K562 (cell line): ENCODE results near the gene CRAT. TPM values are rescaled to one million over a fixed set of nuclear protein-coding genes. Genes with fewer than 3 reads are reported as not detected.
A peak's percentile ranks its signal among the peaks of the same experiment; 100 is the strongest.

Experiments
- DDX20 ChIP-seq: fragments of 450-650 bp; IDR thresholded peaks from 2 replicates; pipeline ENCODE4 v1.6.1; 2016; ENCODE audit warnings: missing genetic modification characterization, low read depth, mild to moderate bottlenecking, missing compliant biosample characterization, moderate library complexity
- E2F4 ChIP-seq: sonication (generic); formaldehyde crosslinking; IDR thresholded peaks from 2 replicates; pipeline ENCODE4 v1.8.0; 2022; ENCODE audit warnings: mild to moderate bottlenecking, low read depth, missing genetic modification reagents
- ETV5 ChIP-seq: sonication (generic); formaldehyde crosslinking; IDR thresholded peaks from 2 replicates; pipeline ENCODE4 v1.4.0; 2020; ENCODE audit warnings: low read depth, mild to moderate bottlenecking, missing genetic modification reagents
- FOXJ3 ChIP-seq: sonication (generic); formaldehyde crosslinking; IDR thresholded peaks from 2 replicates; pipeline ENCODE4 v1.4.0; 2020; ENCODE audit warnings: mild to moderate bottlenecking, missing genetic modification reagents
- MEF2D ChIP-seq: conservative IDR thresholded peaks from 2 replicates; pipeline ENCODE4 v1.6.1; 2016; ENCODE audit warnings: low read depth, missing genetic modification characterization, missing compliant biosample characterization
- NR2C1 ChIP-seq, 2 experiments: fragments of 450-650 bp; IDR thresholded peaks; 2 replicates each; pipeline ENCODE4 v1.6.1; 2017; ENCODE audit warnings: mild to moderate bottlenecking in 2 of 2, antibody characterized with exemption in 1 of 2, inconsistent platforms in 1 of 2, missing compliant biosample characterization in 1 of 2, missing genetic modification characterization in 1 of 2
- POLR3G ChIP-seq: IDR thresholded peaks from 2 replicates; pipeline ENCODE4 v1.6.1; 2011; ENCODE audit not compliant: insufficient read length, insufficient replicate concordance; ENCODE audit errors: extremely low read depth
- SIX5 ChIP-seq, 2 experiments: IDR thresholded peaks; 2 replicates each; pipeline ENCODE4 v1.6.1; 2011; ENCODE audit warnings: low read length in 2 of 2, borderline replicate concordance in 1 of 2, low read depth in 1 of 2, mild to moderate bottlenecking in 1 of 2, moderate library complexity in 1 of 2; ENCODE audit not compliant: insufficient read depth in 1 of 2
- SMARCB1 ChIP-seq: IDR thresholded peaks from 2 replicates; pipeline ENCODE4 v1.6.1; 2011; ENCODE audit warnings: improper control_type of control experiment, low read depth; ENCODE audit not compliant: insufficient read length
- SRSF7 ChIP-seq: fragments of 200-400 bp; formaldehyde crosslinking; optimal IDR thresholded peaks from 2 replicates; pipeline ENCODE3; 2017; ENCODE audit warnings: mild to moderate bottlenecking, low read depth, low read length
- TRIM28 ChIP-seq: fragments of 450-650 bp; IDR thresholded peaks from 2 replicates; pipeline ENCODE4 v1.6.1; 2017
- ZFP1 ChIP-seq: fragments of 450-650 bp; formaldehyde crosslinking; IDR thresholded peaks from 2 replicates; pipeline ENCODE4 v1.4.0; 2020; ENCODE audit warnings: mild to moderate bottlenecking, mixed read lengths
- ZNF407 ChIP-seq: fragments of 450-650 bp; IDR thresholded peaks from 2 replicates; pipeline ENCODE4 v1.6.1; 2016; ENCODE audit warnings: low read depth
- ZNF445 ChIP-seq: fragments of 250-450 bp; sonication (Bioruptor Pico); IDR thresholded peaks from 2 replicates; pipeline ENCODE4 v1.4.0; 2020; ENCODE audit warnings: low read depth, mild to moderate bottlenecking, moderate library complexity
- ZNF668 ChIP-seq: fragments of 250-450 bp; sonication (Bioruptor Pico); IDR thresholded peaks from 2 replicates; pipeline ENCODE4 v1.8.0; 2022; ENCODE audit warnings: mild to moderate bottlenecking, inconsistent platforms
- ZNF707 ChIP-seq: fragments of 250-450 bp; sonication (Bioruptor Pico); conservative IDR thresholded peaks from 2 replicates; pipeline ENCODE4 v1.8.0; 2022; ENCODE audit warnings: inconsistent platforms, mild to moderate bottlenecking, moderate library complexity
- ZZZ3 ChIP-seq: fragments of 450-650 bp; IDR thresholded peaks from 2 replicates; pipeline ENCODE4 v1.6.1; 2016; ENCODE audit warnings: antibody characterized with exemption, mild to moderate bottlenecking, moderate library complexity
- polyA plus RNA-seq, 8 experiments: library from polyadenylated mRNA; depleted of rRNA in 4 of 8; stranded (reverse) in 5 of 8; unstranded in 3 of 8; fragments of >200 nt; fragmentation: Nextera tagmentation in 2 of 8; fragmentation: Illumina TruSeq in 1 of 8; extraction: Ambion mirVana in 2 of 8; extraction: Trizol in 1 of 8; gene quantifications; 2 replicates each; pipeline versions ENCODE4 v1.2.1 to v1.2.3, GENCODE V29; 2011 to 2014; ENCODE audit warnings: inconsistent platforms in 1 of 8, missing spikeins in 1 of 8
- total RNA-seq, 7 experiments: library from RNA; depleted of rRNA in 6 of 7; stranded (reverse); fragments of >200 nt in 6 of 7; fragmentation: Illumina TruSeq in 2 of 7; extraction: Trizol in 2 of 7; gene quantifications; 2 replicates each; pipeline versions ENCODE4 v1.2.1 to v1.2.3, GENCODE V29; 2011 to 2021; ENCODE audit warnings: low replicate concordance in 1 of 7

The CRAT gene
- total and polyA plus RNA-seq, 9 of the 15 experiments (the other 6 are each of a cell fraction or from before 2014, with no cell fraction given), result 0.20 to 13.8 (median 5.4) TPM

GRCh38 chr9:129080601-129081387 is 29.8 kb downstream of the CRAT start, which contains the start of gene DOLPP1 (continued):
- TF ChIP-seq E2F4 (CRISPR knock-in tag), result no peak
- no peak for TF ChIP-seq ZZZ3
- no peak; the same call in 1 of the 2 replicates for TF ChIP-seq ZNF445
- no peak for TF ChIP-seq SMARCB1
- no peak for TF ChIP-seq ZFP1 (CRISPR knock-in tag)
- TF ChIP-seq DDX20, result no peak
- TF ChIP-seq TRIM28, result no peak
- TF ChIP-seq ZNF707 (CRISPR knock-in tag), result no peak
- TF ChIP-seq ZNF407, result no peak
- no peak for TF ChIP-seq SRSF7
- TF ChIP-seq ETV5 (CRISPR knock-in tag), result no peak
- TF ChIP-seq MEF2D (tag), result peak; percentile 67; the same call in 1 of the 2 replicates
- TF ChIP-seq ZNF668, result no peak; the same call in 1 of the 2 replicates
- no peak; a peak in 1 of 4 replicates for TF ChIP-seq SIX5 (IDR thresholded peaks at IDR 0.05; ENCODE audit: borderline replicate concordance in 1 of 2, insufficient read depth in 1 of 2, low read depth in 1 of 2, low read length in 2 of 2)
- no peak for TF ChIP-seq POLR3G
- no peak for TF ChIP-seq NR2C1 (IDR thresholded peaks at IDR 0.05)
- TF ChIP-seq NR2C1 (tag; IDR thresholded peaks at IDR 0.05), result 0 out of 2 replicates have a peak, but pooled peaks have one; percentile 50
- no peak for TF ChIP-seq FOXJ3 (CRISPR knock-in tag)
